Measurements from ENCODE around the gene M6PR. TPM values are rescaled to one million over a fixed set of nuclear protein-coding genes. Genes with fewer than 3 reads are reported as not detected.
"Not testable (repeated sequence)": the region's sequence is repeated elsewhere in the genome, so short reads cannot be mapped to it uniquely, and the experiment has no call there.

The M6PR gene
- total RNA-seq, 1 donor from 2014 or later, result 72.2 TPM

DNA sequence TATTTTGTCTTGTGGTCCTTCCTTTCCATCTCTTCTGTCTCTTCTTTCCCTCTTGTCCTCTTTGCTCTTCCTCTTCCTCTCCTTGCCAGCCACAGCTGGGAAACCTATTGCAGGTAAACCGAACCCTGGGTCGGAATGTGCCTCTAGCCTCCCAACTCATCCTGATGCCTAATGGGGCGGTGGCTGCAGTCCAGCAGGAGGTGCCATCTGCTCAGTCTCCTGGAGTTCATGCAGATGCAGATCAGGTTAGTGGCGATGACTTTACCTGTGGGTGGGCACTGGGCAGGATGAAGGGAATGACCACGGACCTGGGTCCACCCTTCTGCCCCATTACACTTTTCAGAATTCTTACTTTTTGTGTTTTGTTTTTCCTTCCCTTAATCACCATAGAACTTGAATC lies 26.9 kb downstream of the M6PR start:
- Histone ChIP-seq H3K36me3 (peaks cover 34 to 54% of the 10 kb centered on the region in 2 donors), H3K27me3 (no peaks in the 10 kb centered on the region), H3K27ac (no peak overlapping the region), H3K9me3 (no peaks in the 10 kb centered on the region), H3K4me3 (no peak overlapping the region), H3K4me1 (no peaks in the 10 kb centered on the region)
- intact Hi-C loops (cut with DNase I), result no loop called here
- no peak for DNase-seq (ENCODE audit: low spot score in 2 of 2)
- TF ChIP-seq, protein P1, sequence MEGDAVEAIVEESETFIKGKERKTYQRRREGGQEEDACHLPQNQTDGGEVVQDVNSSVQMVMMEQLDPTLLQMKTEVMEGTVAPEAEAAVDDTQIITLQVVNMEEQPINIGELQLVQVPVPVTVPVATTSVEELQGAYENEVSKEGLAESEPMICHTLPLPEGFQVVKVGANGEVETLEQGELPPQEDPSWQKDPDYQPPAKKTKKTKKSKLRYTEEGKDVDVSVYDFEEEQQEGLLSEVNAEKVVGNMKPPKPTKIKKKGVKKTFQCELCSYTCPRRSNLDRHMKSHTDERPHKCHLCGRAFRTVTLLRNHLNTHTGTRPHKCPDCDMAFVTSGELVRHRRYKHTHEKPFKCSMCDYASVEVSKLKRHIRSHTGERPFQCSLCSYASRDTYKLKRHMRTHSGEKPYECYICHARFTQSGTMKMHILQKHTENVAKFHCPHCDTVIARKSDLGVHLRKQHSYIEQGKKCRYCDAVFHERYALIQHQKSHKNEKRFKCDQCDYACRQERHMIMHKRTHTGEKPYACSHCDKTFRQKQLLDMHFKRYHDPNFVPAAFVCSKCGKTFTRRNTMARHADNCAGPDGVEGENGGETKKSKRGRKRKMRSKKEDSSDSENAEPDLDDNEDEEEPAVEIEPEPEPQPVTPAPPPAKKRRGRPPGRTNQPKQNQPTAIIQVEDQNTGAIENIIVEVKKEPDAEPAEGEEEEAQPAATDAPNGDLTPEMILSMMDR (IDR thresholded peaks at IDR 0.05), result no peak

DNA sequence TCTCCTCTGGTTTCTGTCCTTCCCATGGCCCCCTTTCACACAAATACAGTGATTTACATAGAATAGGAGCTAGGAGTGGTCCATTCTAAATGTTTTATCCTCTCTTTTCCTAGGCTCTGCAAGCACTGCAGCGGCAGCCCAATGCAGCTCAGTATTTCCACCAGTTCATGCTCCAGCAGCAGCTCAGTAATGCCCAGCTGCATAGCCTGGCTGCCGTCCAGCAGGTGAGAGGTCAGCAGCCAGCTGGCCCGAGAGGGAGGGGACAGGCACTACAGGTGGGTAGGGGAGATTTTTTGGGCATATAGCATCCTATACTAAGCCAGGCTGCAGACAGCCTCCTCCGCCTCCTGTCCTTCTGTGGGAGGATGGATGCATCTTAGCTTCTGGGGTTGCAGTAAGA lies 29.8 kb downstream of the M6PR start:
- H3K4me3 ChIP-seq; H3K4me1 ChIP-seq; H3K9me3 ChIP-seq; H3K27me3 ChIP-seq; H3K27ac ChIP-seq; intact Hi-C loops (cut with DNase I); DNase-seq (ENCODE audit: low spot score in 2 of 2): not testable (repeated sequence)
- H3K36me3 ChIP-seq, result peaks cover 27 to 40% of the 10 kb centered on the region in 2 donors

DNA sequence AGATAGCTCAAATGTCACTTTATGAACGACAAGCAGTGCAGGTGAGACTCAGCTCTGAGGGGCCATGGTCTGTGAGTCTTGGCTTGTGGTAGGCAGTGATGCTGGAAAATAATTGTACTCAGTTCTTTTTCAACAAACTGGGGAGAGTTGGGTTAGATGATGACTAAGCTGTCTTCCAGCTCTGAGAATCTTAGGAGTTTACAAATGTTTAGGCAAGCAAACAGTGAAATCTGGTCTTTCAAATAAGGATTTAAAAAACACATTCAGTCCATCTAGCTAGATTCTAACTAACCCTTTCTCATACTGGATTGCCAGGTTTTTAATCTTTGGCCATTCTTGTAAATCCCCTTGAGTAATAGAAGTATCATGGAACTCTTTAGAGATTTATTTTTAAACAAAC lies 31.7 kb downstream of the M6PR start:
- H3K27me3 ChIP-seq, result no peaks in the 10 kb centered on the region
- H3K9me3 ChIP-seq, result no peaks in the 10 kb centered on the region
- H3K27ac ChIP-seq, result no peak overlapping the region
- intact Hi-C loops (cut with DNase I), result no loop called here
- H3K4me3 ChIP-seq, result no peak overlapping the region
- TF ChIP-seq, protein P1 (IDR thresholded peaks at IDR 0.05), result no peak
- no peak for DNase-seq (ENCODE audit: low spot score in 2 of 2)
- peaks cover 24 to 34% of the 10 kb centered on the region in 2 donors for H3K36me3 ChIP-seq
- peaks cover 0 to 14% of the 10 kb centered on the region in 2 donors for H3K4me1 ChIP-seq

DNA sequence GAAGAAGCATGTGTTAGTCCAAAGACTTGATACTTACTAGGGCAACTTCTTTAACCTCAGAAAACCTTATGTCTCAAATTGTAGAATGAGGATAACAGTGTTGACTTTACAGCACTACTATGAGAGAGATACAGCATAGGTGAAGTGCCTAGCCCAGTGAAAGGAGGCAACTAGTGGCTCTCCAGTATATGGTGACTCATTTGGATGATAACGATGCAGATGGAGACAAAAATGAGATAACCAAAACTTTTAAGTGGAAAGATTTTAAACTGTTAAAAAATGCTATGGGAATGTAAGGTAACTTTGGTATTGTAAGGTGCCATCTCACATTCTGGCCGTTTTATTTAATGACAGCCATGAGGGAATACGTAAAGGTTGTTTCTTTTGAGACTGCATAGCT lies 32.4 kb downstream of the M6PR start:
- no peaks in the 10 kb centered on the region for H3K9me3 ChIP-seq
- peaks cover 17 to 27% of the 10 kb centered on the region in 2 donors for H3K36me3 ChIP-seq
- H3K4me3 ChIP-seq, result no peak overlapping the region
- peaks cover 0 to 17% of the 10 kb centered on the region in 2 donors for H3K4me1 ChIP-seq
- H3K27ac ChIP-seq, result no peak overlapping the region
- no peak for DNase-seq (ENCODE audit: low spot score in 2 of 2)
- no peaks in the 10 kb centered on the region for H3K27me3 ChIP-seq
- TF ChIP-seq, protein P1 (IDR thresholded peaks at IDR 0.05), result no peak
- intact Hi-C loops (cut with DNase I), result no loop called here

DNA sequence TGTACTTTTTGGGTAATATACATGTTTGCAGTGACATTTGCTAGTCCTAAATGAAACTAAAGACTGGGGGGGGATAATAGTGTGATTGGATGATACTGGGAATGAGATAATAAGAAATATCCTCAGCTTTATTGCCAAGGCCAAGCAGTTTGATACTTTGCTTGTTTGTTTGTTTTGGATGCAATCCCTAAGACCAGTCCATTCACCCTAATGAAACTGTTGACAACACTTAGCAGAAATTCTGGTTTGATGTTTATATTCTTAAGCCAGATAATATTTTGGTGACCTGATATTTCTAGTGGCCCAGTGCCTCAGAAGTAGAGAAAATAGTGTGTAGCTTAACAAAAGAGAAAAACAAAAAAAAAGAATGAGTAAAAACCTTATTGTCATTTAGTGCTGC lies 33.3 kb downstream of the M6PR start:
- H3K27me3 ChIP-seq, result no peaks in the 10 kb centered on the region
- no peaks in the 10 kb centered on the region for H3K9me3 ChIP-seq
- H3K36me3 ChIP-seq, result peaks cover 10 to 18% of the 10 kb centered on the region in 2 donors
- intact Hi-C loops (cut with DNase I), result no loop called here
- H3K4me3 ChIP-seq, result peak overlapping the region in 1 of 2 donors; percentile 64
- H3K4me1 ChIP-seq, result peaks cover 0 to 17% of the 10 kb centered on the region in 2 donors
- DNase-seq (ENCODE audit: low spot score in 2 of 2), result no peak
- TF ChIP-seq, protein P1 (IDR thresholded peaks at IDR 0.05), result no peak
- no peak overlapping the region for H3K27ac ChIP-seq

DNA sequence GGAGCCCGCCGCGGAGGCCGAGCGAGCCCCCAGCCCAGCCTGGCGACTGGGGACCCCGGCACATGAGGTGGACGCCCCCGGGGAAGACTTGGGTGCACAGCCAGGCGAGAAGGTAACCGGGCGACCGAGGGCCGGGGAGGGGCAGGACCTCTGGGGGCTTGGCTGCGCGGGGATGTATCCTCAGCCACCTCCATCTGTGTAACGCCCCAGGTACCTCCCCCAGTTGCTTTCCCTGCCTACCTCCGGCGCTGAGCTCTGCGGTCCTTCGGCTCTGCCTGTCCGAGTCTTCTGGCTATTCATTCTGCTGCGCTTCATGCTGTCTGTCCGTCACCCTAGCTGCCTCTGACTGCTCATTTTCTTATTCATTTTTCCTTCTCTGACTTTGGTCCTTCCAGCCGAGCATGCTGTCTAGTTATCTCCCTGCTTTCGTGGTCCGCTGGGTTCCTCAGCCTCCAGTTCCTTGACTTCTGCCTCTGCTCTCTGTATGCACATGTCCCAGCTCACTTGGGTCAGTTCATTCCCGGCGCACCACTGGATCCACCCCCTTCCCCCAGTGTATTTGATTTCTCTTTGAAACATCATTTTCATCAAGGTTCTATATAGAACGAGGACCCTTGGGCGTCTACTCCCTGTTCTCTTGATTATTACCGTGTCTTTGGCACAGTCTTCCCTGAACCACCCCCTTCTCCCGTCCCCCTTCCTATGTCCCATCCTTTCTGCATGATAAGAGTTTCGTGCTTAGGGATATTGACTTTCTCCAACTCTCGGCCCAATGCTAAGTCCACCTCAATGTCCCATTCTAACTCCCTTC lies 34.5 kb downstream of the M6PR start:
- Histone ChIP-seq H3K4me1 (peaks cover 0 to 17% of the 10 kb centered on the region in 2 donors), H3K9me3 (no peaks in the 10 kb centered on the region), H3K36me3 (peaks cover 0 to 10% of the 10 kb centered on the region in 2 donors), H3K27me3 (no peaks in the 10 kb centered on the region), H3K27ac (peak overlapping the region; percentile 91 to 95), H3K4me3 (peak overlapping the region; percentile 64)
- intact Hi-C loops (cut with DNase I), result loop anchor here (1.0 to 5.0 kb wide), 2 partner anchors 34 to 228 kb away; partner anchors contain the start of gene M6PR
- peak in 1 of 2 donors; percentile 68 for DNase-seq (ENCODE audit: low spot score in 2 of 2)
- TF ChIP-seq, protein P1 (IDR thresholded peaks at IDR 0.05), result no peak
